ENCODE results near the gene KIAA0825.

The KIAA0825 gene

DNA sequence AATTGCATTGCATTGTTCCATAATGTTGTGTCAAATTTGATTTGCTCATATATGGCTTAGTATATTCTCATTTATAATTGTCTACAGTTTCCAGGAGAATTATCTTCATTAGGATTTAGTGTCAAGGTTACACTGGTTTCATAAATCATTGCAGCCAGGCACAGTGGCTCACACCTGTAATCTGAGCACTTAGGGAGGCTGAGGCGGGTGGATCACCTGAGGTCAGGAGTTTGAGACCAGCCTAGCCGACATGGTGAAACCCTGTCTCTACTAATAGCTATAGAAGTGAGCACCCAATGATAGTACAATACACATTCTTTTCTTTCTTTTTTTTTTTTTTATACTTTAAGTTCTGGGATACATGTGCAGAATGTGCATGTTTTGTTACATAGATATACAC lies 282.5 kb downstream of the KIAA0825 start:
- Histone ChIP-seq H3K27me3 (replicated peaks; ENCODE audit: control insufficient read depth, insufficient read depth, low read length) (no peaks in the 10 kb centered on the region), H3K4me3 (replicated peaks; ENCODE audit: low read depth, low read length) (no peak overlapping the region), H3K36me3 (ENCODE audit: control insufficient read depth, insufficient read depth, low read length) (no peaks in the 10 kb centered on the region)
- DNase-seq (ENCODE audit: extremely low read depth, insufficient read length): no peak
- TF ChIP-seq, protein P1, sequence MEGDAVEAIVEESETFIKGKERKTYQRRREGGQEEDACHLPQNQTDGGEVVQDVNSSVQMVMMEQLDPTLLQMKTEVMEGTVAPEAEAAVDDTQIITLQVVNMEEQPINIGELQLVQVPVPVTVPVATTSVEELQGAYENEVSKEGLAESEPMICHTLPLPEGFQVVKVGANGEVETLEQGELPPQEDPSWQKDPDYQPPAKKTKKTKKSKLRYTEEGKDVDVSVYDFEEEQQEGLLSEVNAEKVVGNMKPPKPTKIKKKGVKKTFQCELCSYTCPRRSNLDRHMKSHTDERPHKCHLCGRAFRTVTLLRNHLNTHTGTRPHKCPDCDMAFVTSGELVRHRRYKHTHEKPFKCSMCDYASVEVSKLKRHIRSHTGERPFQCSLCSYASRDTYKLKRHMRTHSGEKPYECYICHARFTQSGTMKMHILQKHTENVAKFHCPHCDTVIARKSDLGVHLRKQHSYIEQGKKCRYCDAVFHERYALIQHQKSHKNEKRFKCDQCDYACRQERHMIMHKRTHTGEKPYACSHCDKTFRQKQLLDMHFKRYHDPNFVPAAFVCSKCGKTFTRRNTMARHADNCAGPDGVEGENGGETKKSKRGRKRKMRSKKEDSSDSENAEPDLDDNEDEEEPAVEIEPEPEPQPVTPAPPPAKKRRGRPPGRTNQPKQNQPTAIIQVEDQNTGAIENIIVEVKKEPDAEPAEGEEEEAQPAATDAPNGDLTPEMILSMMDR (IDR thresholded peaks at IDR 0.05; ENCODE audit: insufficient read depth, low read length, poor library complexity, severe bottlenecking): no peak

DNA sequence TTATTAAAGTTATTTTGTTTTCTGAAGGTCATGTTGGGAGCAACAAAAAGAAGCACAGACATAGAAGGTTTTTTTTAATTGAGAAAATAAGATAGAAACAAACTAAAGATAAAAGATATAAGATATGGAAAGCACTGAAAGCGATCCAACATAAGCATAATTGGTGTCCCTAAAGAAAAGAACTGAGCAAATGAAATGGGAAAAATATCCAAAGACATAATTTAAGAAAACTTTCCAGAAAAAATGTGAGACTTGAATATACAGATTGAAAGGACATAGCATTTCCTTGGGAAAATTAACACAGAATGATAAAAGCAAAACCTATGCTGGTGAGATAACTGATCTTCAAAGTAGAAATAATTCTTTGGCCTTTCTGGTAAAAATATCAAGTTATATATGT lies 289.3 kb downstream of the KIAA0825 start:
- no peak for DNase-seq (ENCODE audit: extremely low read depth, insufficient read length)
- no peaks in the 10 kb centered on the region for H3K27me3 ChIP-seq (replicated peaks; ENCODE audit: control insufficient read depth, insufficient read depth, low read length)
- no peak overlapping the region for H3K4me3 ChIP-seq (replicated peaks; ENCODE audit: low read depth, low read length)
- TF ChIP-seq, protein P1 (IDR thresholded peaks at IDR 0.05; ENCODE audit: insufficient read depth, low read length, poor library complexity, severe bottlenecking): no peak
- H3K36me3 ChIP-seq (ENCODE audit: control insufficient read depth, insufficient read depth, low read length): no peaks in the 10 kb centered on the region

DNA sequence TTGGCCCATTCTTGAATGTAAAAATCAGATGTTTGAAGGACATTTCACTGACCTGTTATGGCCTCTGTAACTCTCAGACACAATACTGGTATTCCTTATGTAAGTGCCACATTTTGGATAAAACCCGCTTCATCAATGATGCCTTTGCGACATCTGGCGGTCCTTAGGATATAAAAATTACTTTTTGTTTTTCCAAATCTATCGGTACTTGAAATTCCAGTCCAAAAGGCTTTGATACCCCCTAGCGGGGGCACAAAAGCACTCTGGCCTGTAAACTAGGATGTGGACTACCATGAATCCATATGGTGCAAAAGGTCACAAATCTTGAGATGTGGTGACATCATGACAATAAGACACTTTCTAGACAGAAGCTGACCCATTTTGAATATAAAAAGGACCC lies 291.8 kb downstream of the KIAA0825 start:
- no peak for DNase-seq (ENCODE audit: extremely low read depth, insufficient read length)
- TF ChIP-seq, protein P1 (IDR thresholded peaks at IDR 0.05; ENCODE audit: insufficient read depth, low read length, poor library complexity, severe bottlenecking): no peak

DNA sequence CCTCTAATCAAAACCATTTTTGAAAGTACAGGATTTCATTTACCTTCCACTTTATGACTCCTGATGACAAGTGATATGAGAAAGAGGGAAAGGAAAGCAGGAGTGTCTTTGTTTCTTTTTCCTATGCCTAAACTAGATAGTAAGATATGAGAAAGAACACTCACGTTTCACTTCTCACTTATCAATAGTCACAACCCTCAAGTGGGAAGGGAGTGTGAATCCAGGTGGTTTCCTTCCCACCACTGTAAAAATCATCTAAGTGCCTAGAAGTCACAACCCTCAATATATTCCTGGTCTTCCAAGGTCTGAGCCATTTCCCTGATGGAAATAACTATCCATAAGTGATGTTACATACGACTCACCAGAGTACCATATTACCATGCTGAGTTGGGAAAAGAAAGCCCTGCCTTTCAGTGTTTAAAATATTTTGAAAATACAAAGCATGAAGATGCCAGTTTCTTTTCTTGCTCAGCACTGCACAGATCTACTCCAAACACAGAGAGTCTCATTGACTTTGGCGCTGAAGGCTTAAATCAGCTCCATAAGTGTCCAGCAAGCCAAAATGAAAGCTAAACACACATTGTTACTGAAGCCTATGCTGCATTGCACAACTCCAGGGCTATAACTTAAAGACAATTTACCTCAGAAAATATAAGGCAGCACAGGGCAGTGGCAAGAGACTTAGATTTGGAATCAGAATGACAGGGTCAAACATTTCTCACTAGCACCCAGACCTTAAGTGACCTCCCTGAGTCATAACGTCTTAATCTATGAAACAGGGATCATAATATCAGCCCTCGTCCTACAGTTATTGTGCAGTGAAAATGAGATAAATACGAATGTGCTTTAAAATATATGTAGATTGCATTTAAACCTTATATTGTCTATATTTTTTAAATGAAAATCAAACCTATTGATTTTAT lies 301.2 kb downstream of the KIAA0825 start:
- Histone ChIP-seq H3K27me3 (replicated peaks; ENCODE audit: control insufficient read depth, insufficient read depth, low read length) (no peaks in the 10 kb centered on the region), H3K4me3 (replicated peaks; ENCODE audit: low read depth, low read length) (no peak overlapping the region), H3K36me3 (ENCODE audit: control insufficient read depth, insufficient read depth, low read length) (no peaks in the 10 kb centered on the region)
- no peak for DNase-seq (ENCODE audit: extremely low read depth, insufficient read length)
- TF ChIP-seq, protein P1 (IDR thresholded peaks at IDR 0.05; ENCODE audit: insufficient read depth, low read length, poor library complexity, severe bottlenecking): no peak

More for the DNA sequence above, 291.8 kb downstream of the KIAA0825 start:
- H3K36me3 ChIP-seq (ENCODE audit: control insufficient read depth, insufficient read depth, low read length): no peaks in the 10 kb centered on the region
- H3K27me3 ChIP-seq (replicated peaks; ENCODE audit: control insufficient read depth, insufficient read depth, low read length): no peaks in the 10 kb centered on the region
- no peak overlapping the region for H3K4me3 ChIP-seq (replicated peaks; ENCODE audit: low read depth, low read length)

DNA sequence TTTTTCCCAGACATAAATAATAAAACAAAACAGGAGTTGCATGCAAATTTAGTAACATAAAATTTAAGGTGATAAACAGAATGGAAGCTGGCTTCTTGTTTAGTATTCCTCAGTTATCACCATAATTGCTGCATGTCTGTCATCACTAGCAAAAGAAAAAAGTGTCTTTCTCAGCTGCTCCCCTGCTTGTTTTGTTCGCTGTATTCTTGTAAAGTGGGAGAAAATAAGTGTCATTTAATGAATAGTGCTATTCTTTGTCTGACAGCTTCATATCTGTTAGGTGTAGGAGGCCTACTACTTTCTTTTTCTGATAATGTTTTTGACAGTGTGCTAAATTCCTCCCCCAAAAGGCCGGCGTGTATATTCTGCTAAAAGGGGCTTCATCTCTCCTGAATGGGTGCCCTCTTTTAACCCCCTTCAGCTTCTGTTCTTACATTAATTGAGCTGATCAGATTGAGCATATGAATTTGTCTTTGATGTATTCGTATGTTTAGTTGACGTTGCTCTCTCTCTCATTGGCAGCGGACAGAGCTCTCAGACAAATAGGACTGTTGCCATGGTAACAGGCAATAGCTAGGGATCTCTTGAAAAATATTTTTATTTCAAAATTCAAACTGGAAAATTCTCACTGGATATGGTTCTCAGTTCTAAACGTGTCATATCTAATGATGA lies 303.8 kb downstream of the KIAA0825 start:
- Histone ChIP-seq H3K36me3 (ENCODE audit: control insufficient read depth, insufficient read depth, low read length) (no peaks in the 10 kb centered on the region), H3K4me3 (replicated peaks; ENCODE audit: low read depth, low read length) (no peak overlapping the region), H3K27me3 (replicated peaks; ENCODE audit: control insufficient read depth, insufficient read depth, low read length) (no peaks in the 10 kb centered on the region)
- no peak for DNase-seq (ENCODE audit: extremely low read depth, insufficient read length)
- TF ChIP-seq, protein P1 (IDR thresholded peaks at IDR 0.05; ENCODE audit: insufficient read depth, low read length, poor library complexity, severe bottlenecking): no peak

Measured in GM06990 (cell line).